ENCODE results near the gene SALL4.

The SALL4 gene

GRCh38 chr20:51800060-51800871, 2.1 kb downstream of the SALL4 start:
- TF ChIP-seq POU6F1 (CRISPR knock-in tag; IDR thresholded peaks at IDR 0.05; ENCODE audit: borderline replicate concordance, low read depth) = no peak
- TF ChIP-seq ZFP3 (CRISPR knock-in tag; IDR thresholded peaks at IDR 0.05) = no peak
- TF ChIP-seq GLIS3 (CRISPR knock-in tag; IDR thresholded peaks at IDR 0.05) = no peak
- TF ChIP-seq ARNTL (CRISPR knock-in tag; IDR thresholded peaks at IDR 0.05; ENCODE audit: borderline replicate concordance, low read depth) = no peak
- TF ChIP-seq CSRNP3 (CRISPR knock-in tag; IDR thresholded peaks at IDR 0.05) = no peak
- ATAC-seq = peak; percentile 88

GRCh38 chr20:51799401-51799860, 2.9 kb downstream of the SALL4 start:
- TF ChIP-seq TOX (CRISPR knock-in tag; IDR thresholded peaks at IDR 0.05; ENCODE audit: borderline replicate concordance) (no peak), ISL1 (CRISPR knock-in tag; IDR thresholded peaks at IDR 0.05) (no peak), ZNF565 (CRISPR knock-in tag; conservative IDR thresholded peaks at IDR 0.05; ENCODE audit: low read depth) (no peak), OSR1 (CRISPR knock-in tag; IDR thresholded peaks at IDR 0.05) (no peak), CSRNP3 (CRISPR knock-in tag; IDR thresholded peaks at IDR 0.05) (no peak), CSDC2 (CRISPR knock-in tag; IDR thresholded peaks at IDR 0.05) (no peak), ZFP30 (CRISPR knock-in tag; IDR thresholded peaks at IDR 0.05) (no peak)
- ATAC-seq = no peak

- no peak for ATAC-seq
- TF ChIP-seq ARNTL (CRISPR knock-in tag; IDR thresholded peaks at IDR 0.05; ENCODE audit: borderline replicate concordance, low read depth) (no peak), ESRRG (CRISPR knock-in tag; IDR thresholded peaks at IDR 0.05) (no peak), ZFP3 (CRISPR knock-in tag; IDR thresholded peaks at IDR 0.05) (no peak), ZNF565 (CRISPR knock-in tag; conservative IDR thresholded peaks at IDR 0.05; ENCODE audit: low read depth) (no peak), CREB5 (CRISPR knock-in tag; IDR thresholded peaks at IDR 0.05; ENCODE audit: low read depth) (no peak), PPARA (CRISPR knock-in tag; IDR thresholded peaks at IDR 0.05; ENCODE audit: borderline replicate concordance) (no peak), PATZ1 (CRISPR knock-in tag; IDR thresholded peaks at IDR 0.05; ENCODE audit: borderline replicate concordance) (no peak), ZC3H10 (CRISPR knock-in tag; IDR thresholded peaks at IDR 0.05) (no peak), TSHZ2 (CRISPR knock-in tag; IDR thresholded peaks at IDR 0.05) (no peak), CSRNP3 (CRISPR knock-in tag; IDR thresholded peaks at IDR 0.05) (no peak), ISL1 (CRISPR knock-in tag; IDR thresholded peaks at IDR 0.05) (no peak), GLIS3 (CRISPR knock-in tag; IDR thresholded peaks at IDR 0.05) (no peak), ZNF8 (CRISPR knock-in tag; IDR thresholded peaks at IDR 0.05) (no peak), POU6F1 (CRISPR knock-in tag; IDR thresholded peaks at IDR 0.05; ENCODE audit: borderline replicate concordance, low read depth) (no peak), ZNF70 (CRISPR knock-in tag; IDR thresholded peaks at IDR 0.05) (no peak), SNAI2 (CRISPR knock-in tag; IDR thresholded peaks at IDR 0.05) (no peak), OSR1 (CRISPR knock-in tag; IDR thresholded peaks at IDR 0.05) (no peak), TCF4 (CRISPR knock-in tag; IDR thresholded peaks at IDR 0.05; ENCODE audit: borderline replicate concordance) (no peak), ZFP30 (CRISPR knock-in tag; IDR thresholded peaks at IDR 0.05) (no peak)
Measured at GRCh38 chr20:51797357-51798025, 4.8 kb downstream of the SALL4 start.

Measured in SK-N-SH treated with all-trans-retinoic acid at 6 μM for 48 hours (cell line).